ENCODE results near the gene GOLGA5.

DNA sequence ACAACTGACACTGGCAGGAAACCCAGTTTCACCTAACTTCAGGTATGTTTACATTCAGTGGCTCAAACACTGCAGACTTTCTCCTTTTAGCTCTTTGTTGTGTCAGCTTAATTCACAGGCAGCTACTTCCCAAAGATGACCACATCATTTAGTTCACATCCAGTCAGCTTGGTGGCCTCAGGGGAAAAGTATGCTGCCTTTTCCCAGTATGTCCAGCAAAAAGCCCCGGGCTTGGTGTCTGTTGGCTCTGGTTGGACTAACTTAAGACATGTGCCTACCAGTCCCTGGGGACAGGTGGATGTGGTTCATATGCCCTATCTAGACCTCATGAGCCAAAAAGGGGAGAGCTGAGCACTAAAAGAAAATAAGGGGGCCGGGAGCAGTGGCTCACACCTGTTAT, 56.4 kb downstream of the GOLGA5 start:
- TF ChIP-seq POLR2A (IDR thresholded peaks at IDR 0.05): no peak
- TF ChIP-seq, protein P1, sequence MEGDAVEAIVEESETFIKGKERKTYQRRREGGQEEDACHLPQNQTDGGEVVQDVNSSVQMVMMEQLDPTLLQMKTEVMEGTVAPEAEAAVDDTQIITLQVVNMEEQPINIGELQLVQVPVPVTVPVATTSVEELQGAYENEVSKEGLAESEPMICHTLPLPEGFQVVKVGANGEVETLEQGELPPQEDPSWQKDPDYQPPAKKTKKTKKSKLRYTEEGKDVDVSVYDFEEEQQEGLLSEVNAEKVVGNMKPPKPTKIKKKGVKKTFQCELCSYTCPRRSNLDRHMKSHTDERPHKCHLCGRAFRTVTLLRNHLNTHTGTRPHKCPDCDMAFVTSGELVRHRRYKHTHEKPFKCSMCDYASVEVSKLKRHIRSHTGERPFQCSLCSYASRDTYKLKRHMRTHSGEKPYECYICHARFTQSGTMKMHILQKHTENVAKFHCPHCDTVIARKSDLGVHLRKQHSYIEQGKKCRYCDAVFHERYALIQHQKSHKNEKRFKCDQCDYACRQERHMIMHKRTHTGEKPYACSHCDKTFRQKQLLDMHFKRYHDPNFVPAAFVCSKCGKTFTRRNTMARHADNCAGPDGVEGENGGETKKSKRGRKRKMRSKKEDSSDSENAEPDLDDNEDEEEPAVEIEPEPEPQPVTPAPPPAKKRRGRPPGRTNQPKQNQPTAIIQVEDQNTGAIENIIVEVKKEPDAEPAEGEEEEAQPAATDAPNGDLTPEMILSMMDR (IDR thresholded peaks at IDR 0.05): no peak

Measured in right lobe of liver (tissue), 4 donors.